ENCODE results near the gene RGS3. TPM values are rescaled to one million over a fixed set of nuclear protein-coding genes. Genes with fewer than 3 reads are reported as not detected.

Gene RGS3
- total RNA-seq, 1 donor: 48.9 TPM

DNA sequence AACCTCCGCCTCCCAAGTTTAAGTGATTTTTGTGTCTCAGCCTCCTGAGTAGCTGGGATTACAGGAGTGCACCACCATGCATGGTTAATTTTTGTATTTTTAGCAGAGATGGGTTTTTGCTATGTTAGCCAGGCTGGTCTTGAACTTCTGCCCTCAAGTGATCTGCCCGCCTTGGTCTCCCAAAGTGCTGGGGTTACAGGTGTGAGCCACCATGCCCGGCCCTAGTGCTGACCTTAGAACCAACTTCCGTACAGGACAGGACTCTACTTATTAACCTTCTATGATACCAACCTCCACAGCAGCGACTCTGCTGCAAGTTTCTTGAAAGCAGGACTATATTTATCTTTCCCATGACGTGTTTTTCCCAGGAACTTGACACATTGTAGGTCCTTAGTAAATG is 176.9 kb downstream of the RGS3 start:
- no peak for DNase-seq (ENCODE audit: low read depth)
- TF ChIP-seq CTCF (IDR thresholded peaks at IDR 0.05; ENCODE audit: insufficient read depth, low read length): no peak
- H3K4me3 ChIP-seq (ENCODE audit: low read depth, low read length): no peak overlapping the region

DNA sequence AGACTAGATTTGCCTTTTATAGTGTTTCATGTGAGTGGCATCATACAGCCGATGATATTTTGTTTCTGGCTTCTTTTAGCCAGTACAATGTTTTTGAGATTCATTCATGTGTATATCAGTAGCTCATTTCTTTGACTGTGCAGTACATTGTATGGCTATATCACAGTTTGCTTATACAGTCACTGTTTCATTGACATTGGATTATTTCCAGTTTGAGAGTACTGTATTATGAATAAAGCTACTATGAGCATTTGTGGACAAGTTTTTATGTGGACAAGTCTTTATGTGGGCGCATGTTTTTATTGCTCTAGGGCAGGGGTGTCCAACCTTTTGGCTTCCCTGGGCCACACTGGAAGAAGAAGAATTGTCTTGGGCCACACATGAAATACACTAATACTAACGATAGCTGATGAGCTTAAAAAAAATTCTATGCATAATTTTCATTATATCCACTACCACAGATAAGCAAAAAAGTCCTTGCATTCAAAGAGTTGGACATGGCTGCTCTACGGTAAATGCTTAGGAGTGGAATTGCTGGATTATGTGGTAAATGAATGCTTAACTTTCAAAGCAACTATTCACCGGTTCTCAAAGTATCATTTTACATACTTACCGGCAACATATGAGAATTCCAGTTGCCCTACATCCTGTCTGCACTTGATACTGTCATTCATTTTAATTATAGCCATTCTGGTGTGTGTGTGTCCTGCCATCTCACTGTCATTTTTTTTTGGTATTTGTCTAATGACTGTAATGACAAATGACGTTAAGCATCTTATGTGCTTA is 177.8 kb downstream of the RGS3 start:
- no peak overlapping the region for H3K4me3 ChIP-seq (ENCODE audit: low read depth, low read length)
- TF ChIP-seq CTCF (IDR thresholded peaks at IDR 0.05; ENCODE audit: insufficient read depth, low read length): no peak
- no peak for DNase-seq (ENCODE audit: low read depth)

GRCh38 chr9:113644321-113644720 is 180.8 kb downstream of the RGS3 start:
- no peak for TF ChIP-seq CTCF (IDR thresholded peaks at IDR 0.05; ENCODE audit: insufficient read depth, low read length)
- H3K4me3 ChIP-seq (ENCODE audit: low read depth, low read length): no peak overlapping the region
- DNase-seq (ENCODE audit: low read depth): no peak

DNA sequence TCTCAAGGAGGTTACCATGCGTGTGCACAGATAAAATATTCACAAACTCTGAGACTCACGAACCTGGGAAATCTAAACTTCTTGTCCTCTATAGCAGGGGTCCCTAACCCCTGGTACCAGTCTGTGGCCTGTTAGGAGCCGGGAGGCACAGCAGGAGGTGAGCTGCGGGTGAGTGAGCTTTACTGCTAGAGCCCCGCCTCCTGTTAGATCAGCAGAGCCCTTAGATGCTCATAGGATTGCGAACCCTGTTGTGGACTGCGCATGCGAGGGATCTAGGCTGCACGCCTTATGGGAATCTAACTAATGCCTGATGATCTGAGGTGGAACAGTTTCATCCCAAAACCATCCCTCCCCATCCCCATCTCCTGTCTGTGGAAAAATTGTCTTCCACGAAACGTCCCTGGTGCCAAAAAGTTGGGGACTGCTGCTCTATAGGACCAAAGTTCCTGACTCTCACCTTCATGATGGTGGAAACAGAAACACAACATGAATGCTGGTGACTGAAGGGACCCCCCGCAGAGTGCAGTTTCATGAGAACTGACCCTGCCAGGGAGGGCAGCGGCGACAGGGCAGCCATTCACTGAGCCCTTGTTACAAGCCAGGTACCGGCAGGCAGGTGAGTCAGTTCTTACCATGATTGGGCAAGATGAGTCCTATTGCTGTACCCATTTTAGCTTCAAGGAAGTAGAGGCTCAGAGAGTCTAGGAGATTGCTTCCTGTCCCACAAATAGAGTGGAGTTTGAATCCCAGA is 181.9 kb downstream of the RGS3 start:
- no peak for TF ChIP-seq CTCF (IDR thresholded peaks at IDR 0.05; ENCODE audit: insufficient read depth, low read length)
- no peak for DNase-seq (ENCODE audit: low read depth)

DNA sequence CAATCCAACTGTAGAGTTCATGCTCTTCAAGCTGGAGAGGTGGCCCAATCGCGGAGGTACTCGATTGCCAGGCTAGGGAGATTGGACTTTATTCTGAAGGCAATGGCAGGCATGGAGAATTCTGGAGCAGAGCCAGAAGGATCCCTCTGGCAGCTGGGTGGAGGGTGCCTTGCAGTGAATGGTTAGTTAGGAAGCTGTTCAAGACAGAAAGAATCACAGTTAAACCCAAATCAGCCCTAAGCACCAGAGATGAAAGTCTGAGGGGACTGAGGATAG is 182.4 kb downstream of the RGS3 start:
- no peak for DNase-seq (ENCODE audit: low read depth)
- H3K4me3 ChIP-seq (ENCODE audit: low read depth, low read length): no peak overlapping the region
- no peak for TF ChIP-seq CTCF (IDR thresholded peaks at IDR 0.05; ENCODE audit: insufficient read depth, low read length)

More for the DNA sequence above, 181.9 kb downstream of the RGS3 start:
- H3K4me3 ChIP-seq (ENCODE audit: low read depth, low read length): no peak overlapping the region

GRCh38 chr9:113646491-113646890 is 183.0 kb downstream of the RGS3 start:
- no peak for DNase-seq (ENCODE audit: low read depth)
- no peak for TF ChIP-seq CTCF (IDR thresholded peaks at IDR 0.05; ENCODE audit: insufficient read depth, low read length)
- no peak overlapping the region for H3K4me3 ChIP-seq (ENCODE audit: low read depth, low read length)

Other genes starting within 250 kb of the RGS3 start
- 10.5 and 27.7 TPM in 2 replicates for gene FKBP15, start 242.4 kb upstream of the RGS3 start, total RNA-seq (ENCODE audit: low replicate concordance)
- gene SLC31A1, start 242.2 kb upstream of the RGS3 start, total RNA-seq (ENCODE audit: low replicate concordance): 15.2 and 32.9 TPM in 2 replicates
- gene CDC26, start 188.2 kb upstream of the RGS3 start, total RNA-seq (ENCODE audit: low replicate concordance): 57.1 and 124 TPM in 2 replicates
- 24.0 and 25.9 TPM in 2 replicates for gene PRPF4, start 188.1 kb upstream of the RGS3 start, total RNA-seq (ENCODE audit: low replicate concordance)
- gene RNF183, start 160.4 kb upstream of the RGS3 start, total RNA-seq (ENCODE audit: low replicate concordance): not detected in 2 replicates
- 0.33 and 2.4 TPM in 2 replicates for gene WDR31, start 123.5 kb upstream of the RGS3 start, total RNA-seq (ENCODE audit: low replicate concordance)
- not detected in 2 replicates for gene BSPRY, start 114.2 kb upstream of the RGS3 start, total RNA-seq (ENCODE audit: low replicate concordance)
- gene HDHD3, start 86.7 kb upstream of the RGS3 start, total RNA-seq (ENCODE audit: low replicate concordance): 7.8 and 9.5 TPM in 2 replicates
- gene ALAD, start 62.4 kb upstream of the RGS3 start, total RNA-seq (ENCODE audit: low replicate concordance): 17.0 and 37.9 TPM in 2 replicates
- gene POLE3, start 53.1 kb upstream of the RGS3 start, total RNA-seq (ENCODE audit: low replicate concordance): 15.5 and 49.7 TPM in 2 replicates
- gene C9orf43, start 53.0 kb upstream of the RGS3 start, total RNA-seq (ENCODE audit: low replicate concordance): 0.63 and 1.7 TPM in 2 replicates

Data from fibroblast of the aortic adventitia (primary cell).